NCI-H146 treated with DMSO at 0.1 percent for 48 hours (cell line): ENCODE results near the gene CCDC93.

Source experiments
- DNase-seq: peaks from one replicate; lab custom pipeline; 2025; ENCODE audit not compliant: unreplicated experiment; lab: John Stamatoyannopoulos, UW

The CCDC93 gene

DNA sequence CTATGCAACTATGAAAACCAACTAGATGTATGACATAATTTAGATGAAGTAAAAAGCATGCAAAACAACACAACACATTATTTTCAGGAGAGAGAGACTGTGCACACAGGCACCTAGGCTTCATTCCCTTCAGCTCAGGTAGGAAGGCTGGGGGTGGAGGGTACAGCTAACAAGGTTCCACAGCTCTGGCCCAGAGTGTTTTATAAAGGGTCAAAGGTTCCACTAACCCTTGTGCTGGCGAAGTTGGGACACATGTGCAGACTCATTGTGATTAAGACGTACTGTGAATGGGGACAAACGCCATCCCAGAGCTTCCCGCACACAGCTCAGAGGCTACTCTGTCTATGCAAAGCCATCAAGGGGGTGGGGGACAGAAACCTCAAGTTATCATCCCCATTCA is 19.1 kb downstream of the CCDC93 start:
- DNase-seq: no peak

DNA sequence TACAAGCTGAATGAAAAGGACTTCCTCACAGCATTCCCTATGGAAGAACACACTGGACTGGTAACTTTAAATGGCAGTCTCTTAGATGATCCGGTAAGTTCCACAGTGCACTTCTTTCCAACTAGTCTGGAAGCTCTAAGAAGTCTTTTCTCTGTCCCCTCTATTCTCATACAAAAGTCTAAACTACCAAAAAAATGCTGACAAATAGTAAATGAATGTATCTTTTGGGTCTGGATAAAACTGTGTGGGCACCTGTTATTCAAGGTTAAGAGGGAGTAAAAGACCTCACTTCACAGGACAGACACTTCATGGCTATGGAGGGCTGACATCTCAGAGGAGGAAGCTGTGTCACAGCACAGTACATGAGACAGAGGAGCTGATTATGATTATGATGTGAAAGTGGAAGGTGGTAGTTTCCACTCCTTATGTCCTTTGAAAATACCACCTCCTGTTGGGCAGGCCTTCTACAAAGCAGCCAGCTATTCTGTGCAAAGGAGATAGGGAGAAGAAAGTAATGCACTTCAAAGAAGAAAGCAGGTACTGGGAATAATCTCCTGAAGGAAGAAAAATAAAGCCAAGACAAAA is 23.9 kb downstream of the CCDC93 start:
- DNase-seq: no peak

DNA sequence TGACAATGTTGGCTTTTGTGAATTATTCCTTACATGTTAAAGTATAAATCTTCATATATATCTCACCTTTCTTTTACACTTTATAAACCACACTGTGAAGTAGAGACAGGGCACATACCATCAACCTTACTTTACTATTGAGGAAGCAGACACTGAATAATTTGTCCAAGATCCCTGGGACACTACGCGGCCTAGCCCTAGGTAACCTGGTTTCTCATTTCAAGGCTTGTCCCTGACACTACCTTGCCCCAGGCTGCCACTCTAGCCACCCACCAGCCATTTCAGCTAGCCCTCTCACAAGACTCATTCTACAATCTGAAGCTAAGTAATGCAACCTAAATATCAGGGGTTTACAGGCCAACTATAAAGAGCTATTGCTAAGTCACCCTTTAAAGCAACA is 26.7 kb downstream of the CCDC93 start:
- DNase-seq: no peak

DNA sequence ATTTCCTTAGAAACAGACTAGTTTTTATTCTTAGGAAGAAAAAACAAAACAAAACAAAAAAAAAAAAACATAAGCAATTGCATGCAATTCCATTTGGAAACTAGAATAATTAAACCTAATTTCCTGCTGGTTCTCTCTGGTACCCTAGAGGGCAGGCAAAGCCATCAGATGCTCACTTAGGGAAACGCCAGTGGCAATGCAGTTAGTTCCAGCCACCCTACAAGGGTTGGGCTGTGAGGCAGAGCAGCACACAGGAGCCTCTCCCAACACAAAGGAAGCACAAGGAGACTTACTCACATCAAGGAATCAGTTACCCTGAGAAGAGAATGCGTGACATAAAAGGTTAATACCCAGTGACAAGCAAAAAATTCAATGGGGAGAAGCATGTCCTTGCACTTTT is 28.8 kb downstream of the CCDC93 start:
- DNase-seq: no peak

DNA sequence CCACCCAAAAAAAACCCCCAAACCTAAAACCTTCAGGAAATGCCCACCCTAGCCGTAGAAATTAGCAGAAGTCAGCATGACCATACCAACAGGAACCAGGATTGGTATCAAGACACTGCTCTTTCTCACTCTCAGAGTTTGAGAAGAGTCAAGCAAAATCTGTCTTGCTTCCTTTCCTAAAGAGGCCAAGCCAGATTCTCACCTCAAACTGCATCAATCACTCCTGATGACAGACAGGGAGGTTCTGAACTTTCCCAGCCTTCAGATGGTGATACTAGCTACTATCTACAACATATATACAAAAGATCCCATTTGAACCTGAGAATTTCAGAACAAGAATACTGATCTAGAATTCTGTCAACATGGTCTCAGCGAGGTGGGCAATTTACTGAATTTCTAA is 29.7 kb downstream of the CCDC93 start:
- no peak for DNase-seq

DNA sequence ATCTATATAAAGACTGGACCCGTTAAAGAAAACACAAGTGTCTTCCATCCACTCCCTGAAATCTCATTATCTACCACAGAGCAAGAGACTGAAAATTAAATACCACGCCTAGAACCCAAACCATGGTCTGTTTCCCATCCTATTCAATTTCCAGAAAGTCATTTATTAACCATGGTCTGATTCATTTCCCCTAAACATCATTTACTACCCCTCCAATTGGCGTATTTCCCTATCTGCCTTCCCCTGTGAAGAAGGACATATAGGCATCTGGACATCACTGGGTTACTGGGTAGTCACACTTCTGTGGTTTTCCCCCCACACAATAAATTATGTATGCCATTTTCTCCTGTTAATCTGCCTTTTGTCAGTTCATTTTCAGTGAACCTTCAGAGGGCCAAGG is 30.8 kb downstream of the CCDC93 start:
- DNase-seq: no peak

DNA sequence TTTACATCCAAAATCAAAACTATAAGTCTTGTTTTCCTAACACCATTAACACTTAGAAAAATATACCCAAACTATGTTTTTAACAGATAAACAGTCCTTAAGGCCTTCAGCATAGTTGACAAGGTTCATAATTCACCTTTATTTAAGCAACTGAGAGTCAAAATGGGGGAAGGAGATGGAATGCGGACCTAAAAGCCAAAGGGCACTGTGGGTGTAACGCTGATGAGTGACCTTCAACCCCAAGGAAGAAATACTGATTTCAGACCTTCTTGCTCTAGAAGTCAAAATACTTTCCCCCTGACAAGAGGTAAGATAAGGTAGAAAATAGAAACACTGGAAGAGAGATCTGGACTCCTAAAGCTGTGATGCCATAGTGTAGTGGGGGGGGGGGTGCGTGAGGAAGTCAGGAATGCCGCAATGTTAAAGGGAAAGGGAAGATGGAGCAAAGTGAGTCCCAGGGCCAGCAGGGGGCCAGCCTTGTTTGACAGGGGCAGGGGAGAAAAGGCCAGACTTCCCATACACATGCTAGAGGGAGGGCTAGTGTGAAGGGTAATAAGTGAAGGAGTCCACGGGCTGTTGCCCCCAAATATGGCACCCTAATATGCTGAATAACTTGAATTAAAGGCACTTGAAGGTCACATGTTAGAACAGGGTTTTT is 31.4 kb downstream of the CCDC93 start:
- DNase-seq: no peak

DNA sequence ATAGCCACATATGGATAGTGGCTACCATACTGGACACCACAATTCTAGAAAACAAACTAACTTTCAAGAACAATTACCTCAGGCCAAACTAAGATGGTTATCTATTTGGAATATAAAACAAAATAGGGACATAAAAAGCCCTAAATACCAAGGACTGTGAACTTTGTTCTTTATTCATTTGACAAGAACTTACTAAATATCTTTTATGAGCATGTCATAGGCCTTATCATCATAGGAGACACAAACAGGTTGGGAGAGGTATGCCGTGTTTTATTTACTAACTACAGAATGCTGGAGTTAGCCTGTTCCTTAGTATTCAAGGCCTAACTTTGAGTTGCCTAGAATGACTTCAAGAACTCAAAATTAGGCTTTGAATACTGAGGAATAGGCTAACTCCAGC is 32.1 kb downstream of the CCDC93 start:
- no peak for DNase-seq

DNA sequence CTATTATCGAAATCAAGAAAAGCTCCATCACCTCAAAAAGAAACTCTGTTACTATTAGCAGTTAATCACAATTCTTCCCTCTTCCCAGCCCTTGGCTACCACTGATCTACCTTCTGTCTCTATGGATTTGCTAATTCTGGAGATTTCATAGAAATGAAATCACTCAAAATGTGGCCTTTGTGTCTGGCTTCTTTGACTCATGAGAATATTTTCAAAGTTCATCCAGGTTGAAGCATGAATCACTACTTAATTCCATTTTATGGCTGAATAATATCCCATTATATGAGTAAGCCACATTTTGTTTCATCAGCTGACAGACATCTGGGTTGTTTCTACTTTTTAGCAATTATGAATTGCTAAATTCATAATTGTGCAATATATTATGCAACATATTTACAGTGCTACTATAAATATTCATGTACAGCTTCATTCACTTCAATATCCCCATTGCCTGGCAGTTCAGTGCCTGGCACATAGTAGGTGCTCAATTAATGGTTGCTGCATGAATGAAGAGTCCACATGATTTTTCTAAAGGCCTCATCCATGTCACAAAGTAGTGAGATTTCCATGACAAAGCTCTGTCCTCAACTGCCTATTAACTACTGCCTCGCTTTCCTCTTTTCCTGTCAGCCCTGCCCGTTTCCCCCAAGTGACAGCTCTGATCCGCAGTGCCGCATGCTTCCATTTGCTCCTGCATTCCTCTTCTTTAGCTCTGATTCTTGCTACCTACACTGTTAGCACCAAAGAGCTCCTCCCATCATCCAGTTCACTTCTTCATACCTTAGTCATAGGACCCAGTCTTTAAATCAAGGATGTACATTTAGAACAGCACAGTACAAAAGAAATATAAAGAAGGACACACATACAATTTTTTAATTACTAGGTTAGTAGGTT is 32.8 kb downstream of the CCDC93 start:
- DNase-seq: no peak

DNA sequence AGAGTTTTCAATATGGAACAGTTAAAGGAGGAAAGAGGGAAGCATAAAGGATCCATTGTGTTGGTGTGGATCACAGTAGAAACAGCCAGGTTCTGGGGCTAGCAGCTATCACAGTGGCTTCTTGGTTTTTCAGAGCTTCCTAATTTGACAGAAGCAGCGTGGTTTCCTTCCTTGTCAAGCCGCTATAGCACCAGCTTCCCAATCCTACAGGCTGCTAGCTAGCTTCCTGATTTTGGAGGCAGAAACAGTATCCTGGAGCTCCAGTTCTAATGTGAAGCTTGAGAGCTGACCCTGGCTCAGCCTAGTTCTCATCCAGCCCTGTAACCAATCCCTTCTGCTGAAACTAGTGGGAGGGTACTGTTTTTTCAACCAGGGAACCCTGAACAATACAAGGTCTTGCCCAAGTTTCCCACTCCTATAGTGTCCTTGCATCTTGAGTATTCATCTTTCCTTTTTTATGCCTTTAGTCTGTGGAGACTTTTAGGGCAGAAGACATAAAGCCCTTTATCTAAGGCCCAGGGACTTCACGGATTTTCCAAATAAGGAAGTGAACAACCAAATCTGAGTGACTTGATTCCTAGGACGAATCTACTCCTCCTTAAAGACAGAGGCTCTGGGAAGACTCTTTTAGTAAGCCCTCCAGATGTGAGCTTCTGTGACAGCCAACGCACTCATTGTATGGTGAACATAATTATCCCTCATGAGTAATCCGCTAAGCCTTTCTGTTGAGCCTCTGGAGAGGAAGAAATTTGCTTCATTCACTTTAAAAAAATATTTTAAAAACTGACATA is 33.8 kb downstream of the CCDC93 start:
- no peak for DNase-seq

DNA sequence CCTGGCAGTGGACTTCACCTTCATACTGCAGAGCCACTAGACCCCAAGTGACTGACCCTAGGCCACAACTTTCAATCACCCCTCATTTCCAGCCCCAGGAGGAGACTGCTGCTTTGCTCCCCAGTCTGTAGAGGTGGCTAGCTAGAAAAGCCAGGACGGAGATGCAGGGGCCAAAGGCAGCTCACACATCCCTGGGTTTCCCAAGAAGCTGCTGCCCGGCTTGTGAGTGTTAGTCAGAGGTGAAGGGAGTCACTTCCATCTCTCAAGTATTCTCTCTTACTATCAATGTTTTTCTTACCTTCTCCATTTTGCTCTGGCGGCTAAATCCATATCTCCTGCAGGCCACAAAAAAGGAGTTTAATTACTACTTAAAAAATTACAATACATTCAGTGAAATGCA is 36.2 kb downstream of the CCDC93 start:
- no peak for DNase-seq

DNA sequence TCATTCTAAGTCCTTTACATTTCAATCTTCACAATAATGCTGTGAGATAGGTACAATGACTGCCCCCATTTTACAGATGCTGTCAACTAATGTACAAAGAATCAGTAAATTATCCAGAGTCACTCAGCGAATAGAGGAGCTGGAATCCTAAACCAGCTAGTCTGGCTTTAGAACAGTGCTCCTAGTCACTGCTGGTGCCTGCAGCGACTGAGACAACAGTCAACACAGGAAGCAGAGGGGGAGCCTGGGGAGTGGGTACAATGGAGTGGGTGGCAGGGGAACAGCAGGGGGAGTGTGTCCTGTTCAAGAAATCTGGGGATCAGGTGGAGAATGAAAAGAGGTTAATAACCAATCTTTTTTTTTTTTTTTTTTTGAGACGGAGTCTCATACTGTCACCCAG is 37.3 kb downstream of the CCDC93 start:
- DNase-seq: no peak

DNA sequence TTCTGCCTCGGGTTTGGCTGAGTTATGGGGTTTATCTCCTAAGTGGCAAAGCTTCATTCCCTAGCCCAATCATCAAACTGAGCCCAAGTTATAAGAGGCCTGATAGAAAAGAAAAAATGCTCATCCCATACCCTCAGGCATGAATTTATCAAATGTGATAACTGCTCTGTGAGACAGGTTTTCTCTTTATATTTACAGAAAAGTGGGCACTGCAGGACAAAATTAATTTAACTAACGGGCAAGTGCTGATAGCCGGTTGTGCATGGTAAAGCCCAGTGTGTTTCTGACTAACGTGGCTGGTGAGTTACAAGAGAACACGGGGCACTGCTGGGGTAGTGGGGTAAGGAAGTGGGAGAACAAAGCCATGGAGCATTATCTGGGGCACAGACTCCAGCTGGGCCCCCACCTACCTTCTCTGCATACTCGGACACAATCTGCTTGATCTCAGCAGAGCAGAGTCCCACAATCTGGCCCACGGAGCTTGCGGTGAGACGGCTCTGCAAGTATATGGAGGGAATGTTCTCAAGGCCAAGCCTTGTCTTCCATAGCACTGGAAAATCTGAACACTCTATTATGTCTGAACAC is 40.3 kb downstream of the CCDC93 start:
- DNase-seq: no peak

DNA sequence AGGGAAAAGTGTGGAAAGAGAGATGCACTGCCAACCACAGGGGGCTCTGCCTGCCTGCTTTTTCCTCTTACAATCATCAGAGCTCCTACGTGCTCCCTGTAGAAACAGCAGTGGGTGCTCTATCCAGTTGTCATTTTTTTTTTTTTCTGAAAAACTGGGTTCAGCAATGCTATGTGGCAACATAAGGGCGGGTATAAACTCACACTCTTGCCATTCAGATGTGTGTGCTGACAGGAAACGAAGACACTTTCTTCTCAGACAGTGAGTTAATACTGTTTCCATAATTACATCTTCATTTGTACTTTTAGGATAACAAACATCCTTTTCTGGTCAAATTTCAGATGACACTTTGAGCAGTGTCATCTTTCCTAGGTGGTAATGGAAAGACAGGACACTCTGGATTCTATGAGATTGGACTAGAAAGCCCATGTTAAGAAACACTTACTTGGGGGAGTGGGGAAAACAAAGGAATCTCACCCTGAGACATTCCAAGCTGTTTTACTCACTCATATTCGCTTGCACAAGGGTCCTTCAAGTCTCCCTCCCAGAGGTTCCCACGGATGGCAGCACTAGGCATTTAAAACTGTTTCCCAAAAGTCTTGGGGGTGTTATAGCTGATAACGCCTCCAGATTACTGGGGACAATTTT is 41.3 kb downstream of the CCDC93 start:
- no peak for DNase-seq

DNA sequence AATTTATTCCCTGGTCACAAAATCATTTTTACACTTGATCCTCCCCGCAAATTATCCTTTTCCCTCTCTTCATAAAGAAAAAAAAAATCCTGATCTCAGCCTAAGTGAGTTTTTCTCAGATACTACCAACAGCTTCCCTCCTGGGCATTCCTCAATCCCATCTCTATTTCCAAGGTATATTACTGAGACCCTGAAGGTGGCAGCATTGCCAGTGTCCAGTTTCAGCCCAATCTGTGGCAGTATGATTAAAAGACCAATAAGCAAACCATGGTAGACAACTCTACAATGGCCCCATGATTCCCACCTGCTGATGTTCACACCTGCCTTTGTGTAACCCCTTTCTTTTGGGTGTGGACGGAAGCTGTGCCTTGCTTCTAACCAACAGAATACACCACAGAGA is 45.1 kb downstream of the CCDC93 start:
- DNase-seq: peak; percentile 97

DNA sequence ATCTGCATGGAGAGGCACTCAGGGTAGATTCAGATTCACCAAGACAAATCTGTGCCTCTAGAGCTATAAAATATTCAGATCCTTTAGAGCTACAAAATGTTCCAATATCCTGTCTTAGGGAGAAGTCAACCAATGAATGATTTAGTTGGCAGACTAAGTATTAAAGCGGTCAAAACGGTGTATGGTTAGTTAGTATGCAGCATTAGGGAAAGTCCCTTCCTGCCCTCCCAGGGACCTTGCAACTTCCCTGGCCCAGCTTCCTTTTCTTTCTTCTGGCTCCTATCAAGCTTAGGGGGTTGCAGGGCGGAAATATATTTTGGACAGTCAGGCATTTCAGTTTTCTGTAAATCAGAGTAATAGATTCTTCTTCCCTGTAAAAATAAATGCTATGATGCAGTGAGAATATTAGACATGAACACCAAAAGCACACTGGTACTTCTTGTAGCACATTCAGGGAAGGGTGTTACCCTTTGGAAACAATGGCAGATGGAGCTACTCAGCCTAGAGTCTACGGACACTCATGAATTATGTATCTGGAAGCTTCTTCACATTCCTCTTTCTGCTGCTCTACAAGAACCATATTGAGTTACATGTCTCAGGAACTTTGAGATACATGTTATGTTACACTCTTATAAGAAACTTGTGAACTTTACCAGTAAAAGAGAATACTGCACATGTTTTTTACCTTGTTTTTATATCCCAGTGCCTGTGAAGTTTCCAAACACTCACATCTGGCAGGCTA is 45.7 kb downstream of the CCDC93 start:
- DNase-seq: no peak

DNA sequence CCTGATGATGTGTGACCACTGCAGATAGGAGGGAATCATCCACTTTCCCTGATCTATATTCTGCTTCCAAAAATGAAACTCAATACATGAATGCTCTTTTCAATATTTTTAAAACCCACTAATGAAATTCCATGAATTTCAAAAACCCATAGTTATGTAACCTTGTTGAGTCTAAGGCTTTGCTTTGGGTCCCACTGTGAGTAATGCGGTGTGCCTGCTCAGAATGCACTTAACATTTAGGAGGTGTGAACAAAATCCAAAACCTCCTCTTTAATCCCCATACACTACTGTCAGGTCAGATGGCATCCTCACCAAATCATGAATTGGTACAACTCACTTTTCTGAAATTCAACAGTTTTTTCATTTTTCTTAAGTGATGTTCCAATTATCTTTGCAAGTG is 50.4 kb downstream of the CCDC93 start:
- no peak for DNase-seq

DNA sequence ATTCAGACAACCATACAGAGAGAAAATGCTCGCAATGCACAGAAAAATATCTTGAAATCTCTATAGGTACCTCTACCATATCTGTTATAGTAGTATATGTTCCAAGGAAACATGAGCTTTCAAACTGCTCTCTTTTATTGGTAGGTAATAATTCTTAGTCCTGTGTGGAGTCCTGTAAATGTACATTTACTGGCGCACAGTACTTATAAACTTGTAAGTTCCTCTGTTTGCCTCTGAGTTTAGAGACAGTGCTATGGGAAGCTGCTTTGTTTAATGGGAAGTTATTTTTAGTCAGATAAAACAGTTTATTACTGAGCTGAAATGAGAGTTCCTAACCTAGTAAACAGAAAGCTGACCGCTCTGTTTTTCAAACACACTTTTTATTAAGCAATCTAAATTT is 52.7 kb downstream of the CCDC93 start:
- DNase-seq: no peak

DNA sequence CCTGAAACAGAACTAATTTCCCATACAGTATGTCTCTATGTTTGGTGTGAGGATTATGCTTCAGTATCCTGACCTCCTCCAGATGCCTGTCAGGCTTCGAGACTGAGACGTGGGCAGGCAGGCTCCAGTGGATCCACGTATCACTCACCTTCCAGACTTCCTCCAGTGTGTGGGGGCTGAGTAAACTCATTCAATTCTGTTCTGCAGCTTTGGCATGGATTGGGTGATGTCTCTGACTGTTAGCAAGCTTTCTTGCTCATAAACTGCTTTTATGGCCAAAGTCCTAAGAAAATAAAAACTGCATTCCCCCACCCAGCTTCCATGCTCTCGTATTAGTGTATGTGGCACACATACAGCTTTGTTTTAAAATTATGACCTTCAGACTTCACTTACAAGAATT is 53.6 kb downstream of the CCDC93 start:
- no peak for DNase-seq

DNA sequence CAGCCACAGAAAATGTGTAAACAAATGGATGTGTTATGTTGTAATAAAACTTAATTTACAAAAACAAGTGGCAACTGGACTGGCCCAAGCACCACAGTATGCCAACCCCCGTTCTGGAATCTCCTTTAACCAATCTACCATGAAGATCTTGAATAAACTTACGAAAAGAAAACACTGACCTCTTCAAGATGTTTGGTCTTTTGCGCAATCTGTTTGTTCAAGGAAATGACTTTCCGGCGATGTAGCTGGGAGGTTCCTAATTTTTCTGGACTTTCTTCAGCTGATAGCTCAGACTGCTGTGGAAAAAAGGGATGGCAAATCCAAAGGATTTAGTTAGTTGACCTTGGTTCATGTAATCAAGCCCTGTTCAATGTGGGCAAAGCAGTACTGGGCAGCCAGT is 55.7 kb downstream of the CCDC93 start:
- DNase-seq: no peak
